HL-60 (cell line): ENCODE results near the gene MORC1.

Source experiments
- DNase-seq, 2 experiments: peaks; one replicate each; pipeline ENCODE4 v3.0.0-alpha.2; 2010 to 2020; ENCODE audit warnings: low read depth in 1 of 2, low spot score in 1 of 2
- H3K27ac ChIP-seq: fragments of 250-450 bp; sonication (Bioruptor Pico); replicated peaks from 2 replicates; pipeline ENCODE4 v1.5.1; 2020; ENCODE audit warnings: mild to moderate bottlenecking, moderate library complexity
- H3K27me3 ChIP-seq: fragments of 250-450 bp; sonication (Bioruptor Pico); 2 replicates; pipeline ENCODE4 v1.5.1; 2021; ENCODE audit warnings: mild to moderate bottlenecking, moderate library complexity; ENCODE audit not compliant: insufficient read depth, poor library complexity, severe bottlenecking
- H3K4me3 ChIP-seq: replicated peaks from 2 replicates; pipeline ENCODE4 v1.5.1; 2011; ENCODE audit warnings: mild to moderate bottlenecking, control low read depth, low read length; ENCODE audit not compliant: insufficient read depth
- GABPA ChIP-seq: IDR thresholded peaks from 2 replicates; pipeline ENCODE4 v1.6.1; 2012; ENCODE audit warnings: low read depth
- POLR2AphosphoS5 ChIP-seq: IDR thresholded peaks from 2 replicates; pipeline ENCODE4 v1.6.1; 2012; ENCODE audit warnings: low read depth
- SPI1 ChIP-seq: IDR thresholded peaks from 2 replicates; pipeline ENCODE4 v1.6.1; 2012; ENCODE audit warnings: low read depth, mild to moderate bottlenecking, borderline replicate concordance
- TF ChIP-seq, protein P1 (sequence below): IDR thresholded peaks from one replicate; pipeline ENCODE4 v1.5.1; 2011; ENCODE audit warnings: low read length, control low read depth, inconsistent platforms; ENCODE audit not compliant: insufficient read depth
- TF ChIP-seq, protein P2 (sequence below): IDR thresholded peaks from 2 replicates; pipeline ENCODE4 v1.6.1; 2012; ENCODE audit warnings: low read depth; ENCODE audit not compliant: insufficient replicate concordance

Gene MORC1

DNA sequence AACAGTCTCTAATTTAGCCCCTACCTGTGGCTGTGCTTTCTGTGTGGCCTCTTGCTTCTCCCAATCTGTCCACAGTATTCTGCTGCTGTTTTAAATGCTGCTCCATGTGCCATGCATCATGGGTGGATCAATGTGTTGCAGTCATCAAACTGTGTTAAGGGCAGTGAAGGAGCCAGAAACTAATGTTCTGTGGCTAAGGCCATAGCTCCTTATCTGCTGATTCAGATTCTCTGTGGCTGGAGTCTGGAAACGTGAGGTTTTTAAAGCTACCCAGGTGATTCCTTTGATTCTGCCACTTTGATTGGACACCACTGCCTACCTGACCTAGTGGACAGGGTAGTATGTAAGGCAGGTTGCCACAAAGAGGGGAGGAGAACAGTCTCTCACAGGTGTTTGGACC, 44.8 kb downstream of the MORC1 start:
- no peaks in the 10 kb centered on the region for H3K27me3 ChIP-seq
- DNase-seq, result no peak
- TF ChIP-seq POLR2AphosphoS5, result no peak
- no peak for TF ChIP-seq GABPA
- TF ChIP-seq, protein P1, sequence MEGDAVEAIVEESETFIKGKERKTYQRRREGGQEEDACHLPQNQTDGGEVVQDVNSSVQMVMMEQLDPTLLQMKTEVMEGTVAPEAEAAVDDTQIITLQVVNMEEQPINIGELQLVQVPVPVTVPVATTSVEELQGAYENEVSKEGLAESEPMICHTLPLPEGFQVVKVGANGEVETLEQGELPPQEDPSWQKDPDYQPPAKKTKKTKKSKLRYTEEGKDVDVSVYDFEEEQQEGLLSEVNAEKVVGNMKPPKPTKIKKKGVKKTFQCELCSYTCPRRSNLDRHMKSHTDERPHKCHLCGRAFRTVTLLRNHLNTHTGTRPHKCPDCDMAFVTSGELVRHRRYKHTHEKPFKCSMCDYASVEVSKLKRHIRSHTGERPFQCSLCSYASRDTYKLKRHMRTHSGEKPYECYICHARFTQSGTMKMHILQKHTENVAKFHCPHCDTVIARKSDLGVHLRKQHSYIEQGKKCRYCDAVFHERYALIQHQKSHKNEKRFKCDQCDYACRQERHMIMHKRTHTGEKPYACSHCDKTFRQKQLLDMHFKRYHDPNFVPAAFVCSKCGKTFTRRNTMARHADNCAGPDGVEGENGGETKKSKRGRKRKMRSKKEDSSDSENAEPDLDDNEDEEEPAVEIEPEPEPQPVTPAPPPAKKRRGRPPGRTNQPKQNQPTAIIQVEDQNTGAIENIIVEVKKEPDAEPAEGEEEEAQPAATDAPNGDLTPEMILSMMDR, result no peak
- TF ChIP-seq SPI1, result no peak
- TF ChIP-seq, protein P2, sequence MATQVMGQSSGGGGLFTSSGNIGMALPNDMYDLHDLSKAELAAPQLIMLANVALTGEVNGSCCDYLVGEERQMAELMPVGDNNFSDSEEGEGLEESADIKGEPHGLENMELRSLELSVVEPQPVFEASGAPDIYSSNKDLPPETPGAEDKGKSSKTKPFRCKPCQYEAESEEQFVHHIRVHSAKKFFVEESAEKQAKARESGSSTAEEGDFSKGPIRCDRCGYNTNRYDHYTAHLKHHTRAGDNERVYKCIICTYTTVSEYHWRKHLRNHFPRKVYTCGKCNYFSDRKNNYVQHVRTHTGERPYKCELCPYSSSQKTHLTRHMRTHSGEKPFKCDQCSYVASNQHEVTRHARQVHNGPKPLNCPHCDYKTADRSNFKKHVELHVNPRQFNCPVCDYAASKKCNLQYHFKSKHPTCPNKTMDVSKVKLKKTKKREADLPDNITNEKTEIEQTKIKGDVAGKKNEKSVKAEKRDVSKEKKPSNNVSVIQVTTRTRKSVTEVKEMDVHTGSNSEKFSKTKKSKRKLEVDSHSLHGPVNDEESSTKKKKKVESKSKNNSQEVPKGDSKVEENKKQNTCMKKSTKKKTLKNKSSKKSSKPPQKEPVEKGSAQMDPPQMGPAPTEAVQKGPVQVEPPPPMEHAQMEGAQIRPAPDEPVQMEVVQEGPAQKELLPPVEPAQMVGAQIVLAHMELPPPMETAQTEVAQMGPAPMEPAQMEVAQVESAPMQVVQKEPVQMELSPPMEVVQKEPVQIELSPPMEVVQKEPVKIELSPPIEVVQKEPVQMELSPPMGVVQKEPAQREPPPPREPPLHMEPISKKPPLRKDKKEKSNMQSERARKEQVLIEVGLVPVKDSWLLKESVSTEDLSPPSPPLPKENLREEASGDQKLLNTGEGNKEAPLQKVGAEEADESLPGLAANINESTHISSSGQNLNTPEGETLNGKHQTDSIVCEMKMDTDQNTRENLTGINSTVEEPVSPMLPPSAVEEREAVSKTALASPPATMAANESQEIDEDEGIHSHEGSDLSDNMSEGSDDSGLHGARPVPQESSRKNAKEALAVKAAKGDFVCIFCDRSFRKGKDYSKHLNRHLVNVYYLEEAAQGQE, result no peak
- no peak overlapping the region for H3K4me3 ChIP-seq
- H3K27ac ChIP-seq, result no peak overlapping the region

DNA sequence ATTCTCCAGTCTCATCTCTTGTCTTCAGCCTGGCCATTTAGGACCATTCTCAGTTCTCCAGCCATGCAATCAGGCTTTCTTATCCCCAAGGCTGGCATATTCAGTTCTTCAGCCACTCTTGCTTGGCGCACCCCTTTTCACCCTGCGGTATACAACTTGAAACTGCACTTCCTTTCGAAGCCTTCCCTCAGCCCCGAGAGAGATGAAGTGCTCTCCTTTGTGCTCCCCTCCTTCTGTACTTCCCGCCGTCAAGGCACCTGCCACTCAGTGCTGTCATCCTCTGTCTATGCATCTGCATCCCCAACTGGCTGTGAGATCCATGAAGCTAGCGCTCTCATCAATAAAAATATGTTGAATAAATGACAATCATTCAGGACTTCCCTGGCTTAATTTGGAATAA, 45.7 kb downstream of the MORC1 start:
- Histone ChIP-seq H3K27ac (no peak overlapping the region), H3K27me3 (no peaks in the 10 kb centered on the region), H3K4me3 (no peak overlapping the region)
- DNase-seq, result no peak
- TF ChIP-seq, protein P2, result no peak
- TF ChIP-seq, protein P1, result no peak
- 0 out of 2 replicates have a peak, but pooled peaks have one; percentile 20 for TF ChIP-seq SPI1

DNA sequence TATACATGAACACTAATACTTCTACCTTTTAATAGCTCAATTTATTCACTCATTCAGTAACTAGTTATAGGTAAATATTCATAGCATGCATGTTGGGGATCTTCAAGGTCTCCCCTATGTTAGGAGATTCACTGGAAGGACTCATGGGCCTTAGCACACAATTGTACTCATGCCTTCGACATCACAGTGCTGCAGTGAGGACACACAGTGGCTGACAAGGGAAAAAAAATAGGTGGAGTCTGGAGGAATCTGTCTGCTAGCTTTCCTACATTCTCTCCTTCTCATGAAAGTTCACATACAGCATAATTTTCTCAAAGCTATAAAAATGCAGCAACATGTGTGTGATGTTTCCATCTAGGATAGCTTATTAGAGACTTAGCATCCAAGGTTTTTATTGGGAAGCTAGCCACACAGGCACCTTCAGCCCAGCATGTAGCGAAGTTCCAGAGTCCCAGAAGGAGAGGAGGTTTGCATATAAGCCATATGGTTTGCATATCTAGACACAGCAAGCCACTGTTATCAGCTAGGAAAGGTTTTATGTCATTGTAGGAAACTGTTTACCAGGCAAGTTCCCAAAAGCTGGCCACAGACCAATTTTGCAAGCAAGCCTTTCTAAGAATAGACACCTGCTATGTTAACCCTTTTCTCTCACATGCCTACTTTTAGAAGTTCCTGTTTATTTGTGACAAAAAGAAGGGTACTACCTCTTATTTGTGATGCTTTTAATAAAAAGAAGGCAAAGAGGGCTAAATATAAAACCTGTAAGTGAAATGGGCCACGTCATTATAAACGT, 46.4 kb downstream of the MORC1 start:
- peak in 1 of 2 experiments; percentile 47 for DNase-seq
- no peaks in the 10 kb centered on the region for H3K27me3 ChIP-seq
- TF ChIP-seq, protein P2, result no peak
- TF ChIP-seq, protein P1, result no peak
- TF ChIP-seq GABPA (no peak), SPI1 (no peak), POLR2AphosphoS5 (no peak)
- H3K27ac ChIP-seq, result no peak overlapping the region
- no peak overlapping the region for H3K4me3 ChIP-seq
